Amniotic stem cell (primary cell): ENCODE data around the gene CEP131.
A peak's percentile ranks its signal among the peaks of the same experiment; 100 is the strongest.

Experiments
- DNase-seq: peaks from one replicate; lab custom pipeline; 2025; lab: John Stamatoyannopoulos, UW

The CEP131 gene

GRCh38 chr17:81187586-81188490 is 34.9 kb downstream of the CEP131 start:
- no peak for DNase-seq

- no peak for DNase-seq
Measured at GRCh38 chr17:81187120-81187519, 35.6 kb downstream of the CEP131 start.

GRCh38 chr17:81186203-81186602 is 36.6 kb downstream of the CEP131 start:
- no peak for DNase-seq

- no peak for DNase-seq
Measured at GRCh38 chr17:81184555-81184954, 38.2 kb downstream of the CEP131 start.

GRCh38 chr17:81183807-81184206 is 39.0 kb downstream of the CEP131 start:
- DNase-seq: no peak

- DNase-seq: no peak
Measured at GRCh38 chr17:81183316-81183715, 39.4 kb downstream of the CEP131 start.

- no peak for DNase-seq
Measured at GRCh38 chr17:81182596-81182995, 40.2 kb downstream of the CEP131 start.

GRCh38 chr17:81181811-81182185 is 41.0 kb downstream of the CEP131 start:
- DNase-seq: no peak

- no peak for DNase-seq
Measured at GRCh38 chr17:81180836-81181810, 41.6 kb downstream of the CEP131 start.

GRCh38 chr17:81179861-81180260 is 42.9 kb downstream of the CEP131 start:
- DNase-seq: no peak

- no peak for DNase-seq
Measured at GRCh38 chr17:81179220-81179619, 43.5 kb downstream of the CEP131 start.

GRCh38 chr17:81178136-81179091 is 44.4 kb downstream of the CEP131 start:
- DNase-seq: no peak

- DNase-seq: no peak
Measured at GRCh38 chr17:81176666-81177065, 46.1 kb downstream of the CEP131 start.

GRCh38 chr17:81173762-81174155 is 49.0 kb downstream of the CEP131 start:
- DNase-seq: peak; percentile 8

- DNase-seq: no peak
Measured at GRCh38 chr17:81173052-81173761, 49.6 kb downstream of the CEP131 start.

- DNase-seq: no peak
Measured at GRCh38 chr17:81171941-81172340, 50.8 kb downstream of the CEP131 start.

GRCh38 chr17:81170727-81171494 is 51.9 kb downstream of the CEP131 start:
- DNase-seq: no peak

GRCh38 chr17:81169870-81170309 is 52.9 kb downstream of the CEP131 start:
- no peak for DNase-seq

- DNase-seq: no peak
Measured at GRCh38 chr17:81167638-81168037, 55.1 kb downstream of the CEP131 start.

GRCh38 chr17:81167194-81167524 is 55.6 kb downstream of the CEP131 start:
- DNase-seq: no peak
